Measurements from ENCODE around the gene BIN1.

The BIN1 gene

GRCh38 chr2:127090281-127091120 is 16.5 kb downstream of the BIN1 start:
- Histone ChIP-seq H3K9me3 (ENCODE audit: insufficient read depth, low read length, severe bottlenecking) (no peaks in the 10 kb centered on the region), H3K27me3 (ENCODE audit: insufficient read depth, low read length, poor library complexity) (no peaks in the 10 kb centered on the region), H2AFZ (ENCODE audit: low read depth, low read length) (no peak overlapping the region), H3K4me1 (ENCODE audit: insufficient read depth, low read length) (no peaks in the 10 kb centered on the region), H3K9ac (ENCODE audit: low read depth, low read length) (no peak overlapping the region), H3K4me2 (ENCODE audit: insufficient read depth, low read length) (no peak overlapping the region), H3K79me2 (ENCODE audit: insufficient read depth, low read length) (no peaks in the 10 kb centered on the region), H3K27ac (ENCODE audit: low read length) (no peak overlapping the region), H3K36me3 (ENCODE audit: insufficient read depth, low read length) (no peaks in the 10 kb centered on the region), H4K20me1 (ENCODE audit: insufficient read depth, low read length) (no peaks in the 10 kb centered on the region), H3K4me3 (ENCODE audit: low read depth in 1 of 2, low read length in 2 of 2) (no peak overlapping the region)
- DNase-seq (no peak), ATAC-seq (ENCODE audit: insufficient read depth, low read depth) (no peak)
- TF ChIP-seq CTCF (IDR thresholded peaks at IDR 0.05; ENCODE audit: borderline replicate concordance, extremely low read depth, low read length, poor library complexity, severe bottlenecking), result no peak
- no peak for TF ChIP-seq EZH2 (IDR thresholded peaks at IDR 0.05; ENCODE audit: borderline replicate concordance, low read depth, low read length, severe bottlenecking)

- no peaks in the 10 kb centered on the region for H3K4me1 ChIP-seq (ENCODE audit: insufficient read depth, low read length)
Measured at GRCh38 chr2:127089478-127090235, 17.3 kb downstream of the BIN1 start.

GRCh38 chr2:127088706-127089105 is 18.2 kb downstream of the BIN1 start:
- Histone ChIP-seq H3K27me3 (ENCODE audit: insufficient read depth, low read length, poor library complexity) (no peaks in the 10 kb centered on the region), H3K9ac (ENCODE audit: low read depth, low read length) (no peak overlapping the region), H3K36me3 (ENCODE audit: insufficient read depth, low read length) (no peaks in the 10 kb centered on the region), H3K27ac (ENCODE audit: low read length) (no peak overlapping the region), H4K20me1 (ENCODE audit: insufficient read depth, low read length) (no peaks in the 10 kb centered on the region), H3K9me3 (ENCODE audit: insufficient read depth, low read length, severe bottlenecking) (no peaks in the 10 kb centered on the region), H2AFZ (ENCODE audit: low read depth, low read length) (no peak overlapping the region), H3K79me2 (ENCODE audit: insufficient read depth, low read length) (no peaks in the 10 kb centered on the region), H3K4me3 (ENCODE audit: low read depth in 1 of 2, low read length in 2 of 2) (no peak overlapping the region), H3K4me2 (ENCODE audit: insufficient read depth, low read length) (no peak overlapping the region), H3K4me1 (ENCODE audit: insufficient read depth, low read length) (no peaks in the 10 kb centered on the region)
- TF ChIP-seq EZH2 (IDR thresholded peaks at IDR 0.05; ENCODE audit: borderline replicate concordance, low read depth, low read length, severe bottlenecking), result no peak
- TF ChIP-seq CTCF (IDR thresholded peaks at IDR 0.05; ENCODE audit: borderline replicate concordance, extremely low read depth, low read length, poor library complexity, severe bottlenecking), result no peak
- no peak for ATAC-seq (ENCODE audit: insufficient read depth, low read depth)
- no peak for DNase-seq

More at GRCh38 chr2:127089478-127090235, 17.3 kb downstream of the BIN1 start:
- H3K4me3 ChIP-seq (ENCODE audit: low read depth in 1 of 2, low read length in 2 of 2), result no peak overlapping the region
- no peak overlapping the region for H3K9ac ChIP-seq (ENCODE audit: low read depth, low read length)
- ATAC-seq (ENCODE audit: insufficient read depth, low read depth) (no peak), DNase-seq (no peak)
- no peaks in the 10 kb centered on the region for H3K27me3 ChIP-seq (ENCODE audit: insufficient read depth, low read length, poor library complexity)
- no peak overlapping the region for H2AFZ ChIP-seq (ENCODE audit: low read depth, low read length)
- no peaks in the 10 kb centered on the region for H4K20me1 ChIP-seq (ENCODE audit: insufficient read depth, low read length)
- no peaks in the 10 kb centered on the region for H3K36me3 ChIP-seq (ENCODE audit: insufficient read depth, low read length)
- H3K79me2 ChIP-seq (ENCODE audit: insufficient read depth, low read length), result no peaks in the 10 kb centered on the region
- TF ChIP-seq EZH2 (IDR thresholded peaks at IDR 0.05; ENCODE audit: borderline replicate concordance, low read depth, low read length, severe bottlenecking) (no peak), CTCF (IDR thresholded peaks at IDR 0.05; ENCODE audit: borderline replicate concordance, extremely low read depth, low read length, poor library complexity, severe bottlenecking) (no peak)
- no peaks in the 10 kb centered on the region for H3K9me3 ChIP-seq (ENCODE audit: insufficient read depth, low read length, severe bottlenecking)
- no peak overlapping the region for H3K27ac ChIP-seq (ENCODE audit: low read length)
- H3K4me2 ChIP-seq (ENCODE audit: insufficient read depth, low read length), result no peak overlapping the region

Data from DND-41 (cell line).